PC-9 (cell line): ENCODE data around the gene RHOD. TPM values are rescaled to one million over a fixed set of nuclear protein-coding genes. Genes with fewer than 3 reads are reported as not detected.

Source experiments
- BruUV-seq: library from RNA; stranded (reverse); fragments of 400-500 nt; replicated peaks from 2 replicates; lab custom pipeline; 2021; lab: Mats Ljungman, UMichigan
- CTCF ChIA-PET: fragments of 300-600 bp; sonication (Branson Sonifier 250); formaldehyde crosslinking; loops from one replicate; lab custom pipeline; 2022; ENCODE audit warnings: antibody characterized with exemption; lab: Charles Lee
- POLR2A ChIA-PET: fragments of 300-600 bp; sonication (Branson Sonifier 250); formaldehyde crosslinking; loops from one replicate; lab custom pipeline; 2022; ENCODE audit warnings: antibody characterized with exemption; ENCODE audit not compliant: unreplicated experiment; lab: Charles Lee
- DNase-seq, 2 experiments: peaks; one replicate each; pipeline versions ENCODE4 v3.0.0 to v3.0.0-alpha.2; 2015 to 2022; ENCODE audit warnings: mixed read lengths in 1 of 2
- H2AFZ ChIP-seq: fragments of 200-600 bp; sonication (generic); 2 replicates; pipeline ENCODE4 v1.8.1; 2017; ENCODE audit warnings: antibody characterized with exemption
- H3F3A ChIP-seq: fragments of 200-600 bp; sonication (generic); 2 replicates; pipeline ENCODE4 v1.8.1; 2017; ENCODE audit warnings: antibody characterized with exemption, mild to moderate bottlenecking, low read depth; ENCODE audit not compliant: insufficient read depth
- H3K27ac ChIP-seq: fragments of 200-600 bp; sonication (generic); 2 replicates; pipeline ENCODE4 v1.6.1; 2016; ENCODE audit warnings: mixed run types
- H3K27me3 ChIP-seq: fragments of 200-600 bp; sonication (generic); 2 replicates; pipeline ENCODE4 v1.6.1; 2016; ENCODE audit warnings: low read depth, mixed run types; ENCODE audit not compliant: insufficient read depth
- H3K36me3 ChIP-seq: fragments of 200-600 bp; sonication (generic); 2 replicates; pipeline ENCODE4 v1.6.1; 2016; ENCODE audit warnings: low read depth, mixed run types
- H3K4me1 ChIP-seq: fragments of 200-600 bp; sonication (generic); replicated peaks from 2 replicates; pipeline ENCODE4 v1.6.1; 2016; ENCODE audit warnings: mixed run types; ENCODE audit not compliant: insufficient read depth
- H3K4me2 ChIP-seq: fragments of 200-600 bp; sonication (generic); 2 replicates; pipeline ENCODE4 v1.6.1; 2017; ENCODE audit warnings: mixed run types
- H3K4me3 ChIP-seq: fragments of 200-600 bp; sonication (generic); 2 replicates; pipeline ENCODE4 v1.6.1; 2016; ENCODE audit warnings: mixed run types
- H3K79me2 ChIP-seq: fragments of 200-600 bp; sonication (generic); 2 replicates; pipeline ENCODE4 v1.6.1; 2017; ENCODE audit warnings: low read depth, mixed run types
- H3K9me2 ChIP-seq: fragments of 200-600 bp; sonication (generic); 2 replicates; pipeline ENCODE4 v1.8.1; 2017; ENCODE audit warnings: mild to moderate bottlenecking; ENCODE audit not compliant: insufficient read depth
- H3K9me3 ChIP-seq: fragments of 200-600 bp; sonication (generic); 2 replicates; pipeline ENCODE4 v1.8.1; 2016; ENCODE audit warnings: low read depth; ENCODE audit not compliant: insufficient read depth
- H4K20me1 ChIP-seq: fragments of 200-600 bp; sonication (generic); 2 replicates; pipeline ENCODE4 v1.8.1; 2017; ENCODE audit not compliant: insufficient read depth
- CTCF ChIP-seq: fragments of 200-600 bp; sonication (generic); conservative IDR thresholded peaks from 2 replicates; pipeline ENCODE4 v1.6.1; 2017; ENCODE audit warnings: mixed run types, antibody characterized with exemption, mild to moderate bottlenecking, moderate library complexity
- EZH2 ChIP-seq: fragments of 200-600 bp; sonication (generic); IDR thresholded peaks from 2 replicates; pipeline ENCODE4 v1.8.0; 2017; ENCODE audit warnings: antibody characterized with exemption, low read depth
- intact Hi-C: fragments of 100-400 bp; cut with micrococcal nuclease; formaldehyde crosslinking; loops from one replicate; pipeline ENCODE4 v1.10.0; 2022; ENCODE audit not compliant: unreplicated experiment
- total RNA-seq: library from RNA; stranded (reverse); gene quantifications from 2 replicates; pipeline ENCODE4 v1.2.3, GENCODE V29; 2021

Gene RHOD
- total RNA-seq, 1 experiment from 2014 or later, result 127 TPM

- Histone ChIP-seq H3K9me3 (no peaks in the 10 kb centered on the region), H3K4me1 (peaks cover 50% of the 10 kb centered on the region), H3K9me2 (no peaks in the 10 kb centered on the region), H3F3A (peaks cover 34% of the 10 kb centered on the region), H3K79me2 (peaks cover 5% of the 10 kb centered on the region; the same call in 1 of the 2 replicates), H3K27me3 (no peaks in the 10 kb centered on the region), H3K27ac (no peak overlapping the region), H4K20me1 (no peaks in the 10 kb centered on the region), H3K4me3 (peak overlapping the region; percentile 80; the same call in 1 of the 2 replicates), H2AFZ (no peak overlapping the region), H3K4me2 (peak overlapping the region; percentile 83), H3K36me3 (no peaks in the 10 kb centered on the region)
- no TSS peak for BruUV-seq
- intact Hi-C loops, result no loop called here
- POLR2A ChIA-PET, result interaction anchor here (0.6 kb wide), 1 partner anchor 53 kb away, joined by 3 read pairs; no protein-coding TSS in a partner anchor
- TF ChIP-seq EZH2, result no peak
- TF ChIP-seq CTCF, result no peak
- CTCF ChIA-PET, result no interaction called here
- no peak for DNase-seq
These were observed 32.2 kb upstream of the RHOD start for GRCh38 chr11:67024410-67024809.

GRCh38 chr11:67024966-67025365 lies 31.7 kb upstream of the RHOD start:
- H3K4me2 ChIP-seq, result peak overlapping the region; percentile 83
- H3K9me2 ChIP-seq, result no peaks in the 10 kb centered on the region
- peaks cover 40% of the 10 kb centered on the region for H3F3A ChIP-seq
- H3K4me3 ChIP-seq, result peak overlapping the region; percentile 80; the same call in 1 of the 2 replicates
- peaks cover 5% of the 10 kb centered on the region; the same call in 1 of the 2 replicates for H3K79me2 ChIP-seq
- H3K36me3 ChIP-seq, result no peaks in the 10 kb centered on the region
- TF ChIP-seq CTCF (no peak), EZH2 (no peak)
- H3K27me3 ChIP-seq, result no peaks in the 10 kb centered on the region
- intact Hi-C loops, result no loop called here
- BruUV-seq, result no TSS peak
- no peak overlapping the region for H2AFZ ChIP-seq
- ChIA-PET POLR2A (interaction anchor here (0.6 kb wide), 1 partner anchor 159 kb away, joined by 4 read pairs; no protein-coding TSS in a partner anchor), CTCF (no interaction called here)
- no peaks in the 10 kb centered on the region for H3K9me3 ChIP-seq
- H4K20me1 ChIP-seq, result no peaks in the 10 kb centered on the region
- no peak overlapping the region for H3K27ac ChIP-seq
- peak in 1 of 2 experiments; percentile 50 for DNase-seq
- peaks cover 51% of the 10 kb centered on the region for H3K4me1 ChIP-seq

GRCh38 chr11:67025750-67026149 lies 30.9 kb upstream of the RHOD start:
- no peak for DNase-seq
- POLR2A ChIA-PET, result interaction anchor here (0.6 kb wide), 2 partner anchors 19 to 158 kb away, joined by 4 to 16 read pairs; no protein-coding TSS in a partner anchor
- Histone ChIP-seq H3K4me3 (no peak overlapping the region), H3K79me2 (peaks cover 5% of the 10 kb centered on the region; the same call in 1 of the 2 replicates), H3K9me3 (no peaks in the 10 kb centered on the region), H3K27me3 (no peaks in the 10 kb centered on the region), H2AFZ (no peak overlapping the region), H3K4me1 (peaks cover 59% of the 10 kb centered on the region), H3K4me2 (no peak overlapping the region), H3K9me2 (no peaks in the 10 kb centered on the region), H4K20me1 (no peaks in the 10 kb centered on the region), H3F3A (peaks cover 44% of the 10 kb centered on the region), H3K36me3 (no peaks in the 10 kb centered on the region), H3K27ac (no peak overlapping the region)
- intact Hi-C loops, result no loop called here
- CTCF ChIA-PET, result interaction anchor here (0.6 to 1.5 kb wide), 2 partner anchors 15 to 142 kb away, joined by 3 to 10 read pairs; no protein-coding TSS in a partner anchor
- BruUV-seq, result no TSS peak
- TF ChIP-seq CTCF, result no peak
- no peak for TF ChIP-seq EZH2
